ENCODE measurements around the gene DHRS1. TPM values are rescaled to one million over a fixed set of nuclear protein-coding genes. Genes with fewer than 3 reads are reported as not detected.

Gene DHRS1
- total RNA-seq, 1 donor from 2014 or later = 26.5 TPM

GRCh38 chr14:24273422-24273998, 26.1 kb downstream of the DHRS1 start:
- TF ChIP-seq CTCF (IDR thresholded peaks at IDR 0.05; ENCODE audit: insufficient read depth, low read depth, low read length) = no peak
- FAIRE-seq = no peak

GRCh38 chr14:24272467-24272866, 27.1 kb downstream of the DHRS1 start:
- Mint-ChIP-seq H3K4me1 (ENCODE audit: low read depth, unreplicated experiment) (peaks cover 7% of the 10 kb centered on the region), H3K4me3 (ENCODE audit: unreplicated experiment) (peak overlapping the region; percentile 85), H3K27ac (ENCODE audit: unreplicated experiment) (no peak overlapping the region), H3K9me3 (ENCODE audit: unreplicated experiment) (no peaks in the 10 kb centered on the region), H3K27me3 (ENCODE audit: low read depth, unreplicated experiment) (no peaks in the 10 kb centered on the region), H3K36me3 (ENCODE audit: low read depth, unreplicated experiment) (peaks cover 17% of the 10 kb centered on the region)
- Histone ChIP-seq H3K36me3 (ENCODE audit: insufficient read depth, low read length) (peaks cover 7% of the 10 kb centered on the region), H2AFZ (ENCODE audit: low read depth, low read length) (no peak overlapping the region), H3K4me2 (ENCODE audit: low read length) (no peak overlapping the region), H3K27ac (ENCODE audit: low read depth, low read length) (no peak overlapping the region), H3K27me3 (ENCODE audit: insufficient read depth, low read length) (no peaks in the 10 kb centered on the region), H3K4me1 (ENCODE audit: insufficient read depth, low read length) (peaks cover 5% of the 10 kb centered on the region), H3K79me2 (ENCODE audit: insufficient read depth, low read length) (no peaks in the 10 kb centered on the region), H3K9ac (ENCODE audit: low read length) (no peak overlapping the region), H3K4me3 (ENCODE audit: insufficient read depth, low read depth, low read length) (no peak overlapping the region), H3K9me3 (ENCODE audit: insufficient read depth, low read depth, low read length) (no peaks in the 10 kb centered on the region), H4K20me1 (ENCODE audit: insufficient read depth, low read length) (peaks cover 6% of the 10 kb centered on the region)
- TF ChIP-seq EZH2 (IDR thresholded peaks at IDR 0.05; ENCODE audit: insufficient read depth, low read length) (no peak), CTCF (IDR thresholded peaks at IDR 0.05; ENCODE audit: insufficient read depth, low read depth, low read length) (no peak)
- no peak for DNase-seq (ENCODE audit: low read depth)
- FAIRE-seq = no peak

More at GRCh38 chr14:24273422-24273998, 26.1 kb downstream of the DHRS1 start:
- no peaks in the 10 kb centered on the region for H3K27me3 Mint-ChIP-seq (ENCODE audit: low read depth, unreplicated experiment)
- Histone ChIP-seq H3K9me3 (ENCODE audit: insufficient read depth, low read depth, low read length) (no peaks in the 10 kb centered on the region), H3K79me2 (ENCODE audit: insufficient read depth, low read length) (no peaks in the 10 kb centered on the region), H2AFZ (ENCODE audit: low read depth, low read length) (no peak overlapping the region), H4K20me1 (ENCODE audit: insufficient read depth, low read length) (peaks cover 6% of the 10 kb centered on the region), H3K4me1 (ENCODE audit: insufficient read depth, low read length) (peaks cover 5% of the 10 kb centered on the region), H3K27me3 (ENCODE audit: insufficient read depth, low read length) (no peaks in the 10 kb centered on the region), H3K4me3 (ENCODE audit: insufficient read depth, low read depth, low read length) (no peak overlapping the region), H3K4me2 (ENCODE audit: low read length) (no peak overlapping the region), H3K27ac (ENCODE audit: low read depth, low read length) (no peak overlapping the region), H3K9ac (ENCODE audit: low read length) (no peak overlapping the region), H3K36me3 (ENCODE audit: insufficient read depth, low read length) (peaks cover 4% of the 10 kb centered on the region)
- H3K4me3 Mint-ChIP-seq (ENCODE audit: unreplicated experiment) = no peak overlapping the region
- peaks cover 7% of the 10 kb centered on the region for H3K4me1 Mint-ChIP-seq (ENCODE audit: low read depth, unreplicated experiment)
- H3K9me3 Mint-ChIP-seq (ENCODE audit: unreplicated experiment) = no peaks in the 10 kb centered on the region
- H3K27ac Mint-ChIP-seq (ENCODE audit: unreplicated experiment) = no peak overlapping the region
- no peak for DNase-seq (ENCODE audit: low read depth)
- H3K36me3 Mint-ChIP-seq (ENCODE audit: low read depth, unreplicated experiment) = peaks cover 18% of the 10 kb centered on the region

GRCh38 chr14:24271834-24272263, 27.7 kb downstream of the DHRS1 start:
- no peak for FAIRE-seq
- peak overlapping the region; percentile 94 for H3K9ac ChIP-seq (ENCODE audit: low read length)
- H3K4me1 Mint-ChIP-seq (ENCODE audit: low read depth, unreplicated experiment) = peaks cover 7% of the 10 kb centered on the region

More at GRCh38 chr14:24271834-24272263, 27.7 kb downstream of the DHRS1 start:
- H3K27me3 ChIP-seq (ENCODE audit: insufficient read depth, low read length) = no peaks in the 10 kb centered on the region
- peaks cover 1% of the 10 kb centered on the region for H4K20me1 ChIP-seq (ENCODE audit: insufficient read depth, low read length)
- Mint-ChIP-seq H3K9me3 (ENCODE audit: unreplicated experiment) (no peaks in the 10 kb centered on the region), H3K27me3 (ENCODE audit: low read depth, unreplicated experiment) (no peaks in the 10 kb centered on the region), H3K27ac (ENCODE audit: unreplicated experiment) (peak overlapping the region; percentile 71), H3K4me3 (ENCODE audit: unreplicated experiment) (peak overlapping the region; percentile 85), H3K36me3 (ENCODE audit: low read depth, unreplicated experiment) (peaks cover 17% of the 10 kb centered on the region)
- no peak for TF ChIP-seq CTCF (IDR thresholded peaks at IDR 0.05; ENCODE audit: insufficient read depth, low read depth, low read length)
- no peak for TF ChIP-seq EZH2 (IDR thresholded peaks at IDR 0.05; ENCODE audit: insufficient read depth, low read length)
- H3K36me3 ChIP-seq (ENCODE audit: insufficient read depth, low read length) = peaks cover 7% of the 10 kb centered on the region
- peaks cover 5% of the 10 kb centered on the region for H3K4me1 ChIP-seq (ENCODE audit: insufficient read depth, low read length)
- DNase-seq (ENCODE audit: low read depth) = no peak
- H2AFZ ChIP-seq (ENCODE audit: low read depth, low read length) = peak overlapping the region; percentile 93
- no peaks in the 10 kb centered on the region for H3K9me3 ChIP-seq (ENCODE audit: insufficient read depth, low read depth, low read length)
- peak overlapping the region; percentile 92 for H3K27ac ChIP-seq (ENCODE audit: low read depth, low read length)
- peak overlapping the region; percentile 94 for H3K4me2 ChIP-seq (ENCODE audit: low read length)
- H3K4me3 ChIP-seq (ENCODE audit: insufficient read depth, low read depth, low read length) = peak overlapping the region; percentile 82
- no peaks in the 10 kb centered on the region for H3K79me2 ChIP-seq (ENCODE audit: insufficient read depth, low read length)

Measured in astrocyte (in vitro differentiated cells and primary cell).